HEK293 (cell line): ENCODE measurements around the gene RNASE8.

Experiments used
- CTCF ChIA-PET: fragments of 350-600 bp; formaldehyde crosslinking; extraction: SDS; loops from one replicate; lab custom pipeline; 2021; ENCODE audit warnings: antibody characterized with exemption; lab: Yijun Ruan, JAX
- POLR2A ChIA-PET: fragments of 300-600 bp; formaldehyde crosslinking; extraction: SDS; loops from one replicate; lab custom pipeline; 2020; ENCODE audit warnings: antibody characterized with exemption, inconsistent platforms; lab: Yijun Ruan, JAX
- H3K27ac ChIP-seq: fragments of 200-500 bp; sonication (Bioruptor generic); 2 replicates; pipeline ENCODE4 v1.5.1; 2014; ENCODE audit warnings: low read depth, low read length, control low read depth, inconsistent platforms; ENCODE audit errors: extremely low read depth
- H3K36me3 ChIP-seq, 2 experiments: fragments of 200-500 bp in 1 of 2; sonication (Bioruptor generic) in 1 of 2; 1 replicate in 1 of 2; 2 replicates in 1 of 2; pipeline ENCODE4 v1.5.1; 2014 to 2017; ENCODE audit warnings: inconsistent platforms in 2 of 2, low read length in 2 of 2; ENCODE audit not compliant: control insufficient read depth in 2 of 2, insufficient read depth in 1 of 2
- H3K4me1 ChIP-seq: fragments of 200-500 bp; sonication (Bioruptor generic); 2 replicates; pipeline ENCODE4 v1.5.1; 2014; ENCODE audit warnings: mild to moderate bottlenecking, low read length, inconsistent platforms; ENCODE audit not compliant: control insufficient read depth, insufficient read depth
- H3K4me3 ChIP-seq: 2 replicates; pipeline ENCODE4 v1.5.1; 2011; ENCODE audit warnings: low read depth, mild to moderate bottlenecking, control low read depth, low read length, moderate library complexity
- H3K9me3 ChIP-seq: fragments of 200-500 bp; sonication (Bioruptor generic); 2 replicates; pipeline ENCODE4 v1.5.1; 2014; ENCODE audit warnings: low read depth, low read length, inconsistent platforms; ENCODE audit not compliant: control insufficient read depth, insufficient read depth
- EGR2 ChIP-seq: fragments of 450-650 bp; formaldehyde crosslinking; IDR thresholded peaks from 2 replicates; pipeline ENCODE4 v1.5.1; 2016; ENCODE audit warnings: low read depth, missing biosample characterization, missing genetic modification characterization
- MEIS1 ChIP-seq: sonication (generic); formaldehyde crosslinking; IDR thresholded peaks from 2 replicates; pipeline ENCODE4 v1.8.1; 2022; ENCODE audit warnings: missing genetic modification reagents, mild to moderate bottlenecking, borderline replicate concordance
- PATZ1 ChIP-seq: fragments of 450-650 bp; formaldehyde crosslinking; IDR thresholded peaks from 2 replicates; pipeline ENCODE4 v1.5.1; 2016; ENCODE audit warnings: missing biosample characterization, missing genetic modification characterization
- RBAK ChIP-seq: fragments of 450-650 bp; formaldehyde crosslinking; IDR thresholded peaks from 2 replicates; pipeline ENCODE4 v1.5.1; 2016; ENCODE audit warnings: missing biosample characterization, missing genetic modification characterization
- SALL2 ChIP-seq: fragments of 450-650 bp; formaldehyde crosslinking; IDR thresholded peaks from 2 replicates; pipeline ENCODE4 v1.5.0; 2017; ENCODE audit warnings: missing biosample characterization, mild to moderate bottlenecking, missing genetic modification characterization, borderline replicate concordance
- ZBTB48 ChIP-seq: fragments of 450-650 bp; formaldehyde crosslinking; IDR thresholded peaks from 2 replicates; pipeline ENCODE4 v1.5.1; 2016; ENCODE audit warnings: missing biosample characterization, missing genetic modification characterization
- ZFP69B ChIP-seq: fragments of 450-650 bp; formaldehyde crosslinking; IDR thresholded peaks from 2 replicates; pipeline ENCODE4 v1.5.1; 2016; ENCODE audit warnings: missing biosample characterization, missing genetic modification characterization
- ZIC2 ChIP-seq: fragments of 450-650 bp; formaldehyde crosslinking; IDR thresholded peaks from 2 replicates; pipeline ENCODE4 v1.5.1; 2016; ENCODE audit warnings: missing biosample characterization, missing genetic modification characterization
- ZNF112 ChIP-seq: fragments of 450-650 bp; formaldehyde crosslinking; IDR thresholded peaks from 2 replicates; pipeline ENCODE4 v1.5.0; 2017; ENCODE audit warnings: missing biosample characterization, missing genetic modification characterization
- ZNF175 ChIP-seq: fragments of 450-650 bp; formaldehyde crosslinking; IDR thresholded peaks from 2 replicates; pipeline ENCODE4 v1.5.1; 2016; ENCODE audit warnings: missing biosample characterization, missing genetic modification characterization
- ZNF18 ChIP-seq: fragments of 450-650 bp; formaldehyde crosslinking; IDR thresholded peaks from 2 replicates; pipeline ENCODE4 v1.5.1; 2016; ENCODE audit warnings: missing biosample characterization, missing genetic modification characterization
- ZNF214 ChIP-seq: fragments of 450-650 bp; formaldehyde crosslinking; IDR thresholded peaks from 2 replicates; pipeline ENCODE4 v1.5.1; 2017; ENCODE audit warnings: missing biosample characterization, mild to moderate bottlenecking, missing genetic modification characterization, borderline replicate concordance
- ZNF221 ChIP-seq: fragments of 450-650 bp; formaldehyde crosslinking; IDR thresholded peaks from 2 replicates; pipeline ENCODE4 v1.5.1; 2017; ENCODE audit warnings: missing biosample characterization, missing genetic modification characterization, borderline replicate concordance
- ZNF23 ChIP-seq: fragments of 450-650 bp; formaldehyde crosslinking; IDR thresholded peaks from 2 replicates; pipeline ENCODE4 v1.5.1; 2016; ENCODE audit warnings: missing biosample characterization, missing genetic modification characterization, borderline replicate concordance
- ZNF341 ChIP-seq: fragments of 450-650 bp; formaldehyde crosslinking; IDR thresholded peaks from 2 replicates; pipeline ENCODE4; 2016; ENCODE audit warnings: low read depth, missing biosample characterization, missing genetic modification characterization
- ZNF398 ChIP-seq: fragments of 450-650 bp; formaldehyde crosslinking; IDR thresholded peaks from 2 replicates; pipeline ENCODE4 v1.5.1; 2017; ENCODE audit warnings: missing biosample characterization, missing genetic modification characterization
- ZNF48 ChIP-seq: fragments of 450-650 bp; formaldehyde crosslinking; IDR thresholded peaks from 2 replicates; pipeline ENCODE4 v1.5.1; 2016; ENCODE audit warnings: missing biosample characterization, missing genetic modification characterization
- ZNF510 ChIP-seq: fragments of 450-650 bp; formaldehyde crosslinking; IDR thresholded peaks from 2 replicates; pipeline ENCODE4 v1.5.1; 2018; ENCODE audit warnings: mild to moderate bottlenecking, missing genetic modification characterization, missing biosample characterization; ENCODE audit not compliant: insufficient replicate concordance
- ZNF548 ChIP-seq: fragments of 450-650 bp; formaldehyde crosslinking; IDR thresholded peaks from 2 replicates; pipeline ENCODE4 v1.5.1; 2016; ENCODE audit warnings: missing biosample characterization, missing genetic modification characterization
- ZNF549 ChIP-seq: fragments of 450-650 bp; IDR thresholded peaks from 2 replicates; pipeline ENCODE4 v1.5.1; 2018; ENCODE audit warnings: missing biosample characterization, missing genetic modification characterization, mild to moderate bottlenecking, inconsistent platforms, moderate library complexity
- ZNF560 ChIP-seq: fragments of 450-650 bp; formaldehyde crosslinking; IDR thresholded peaks from 2 replicates; pipeline ENCODE4 v1.5.1; 2017; ENCODE audit warnings: missing biosample characterization, missing genetic modification characterization, borderline replicate concordance
- ZNF610 ChIP-seq: fragments of 450-650 bp; formaldehyde crosslinking; IDR thresholded peaks from 2 replicates; pipeline ENCODE4 v1.5.1; 2016; ENCODE audit warnings: missing biosample characterization, missing genetic modification characterization, borderline replicate concordance
- ZNF624 ChIP-seq: fragments of 450-650 bp; formaldehyde crosslinking; IDR thresholded peaks from 2 replicates; pipeline ENCODE4 v1.5.1; 2017; ENCODE audit warnings: missing biosample characterization, missing genetic modification characterization
- ZNF658 ChIP-seq: fragments of 450-650 bp; formaldehyde crosslinking; IDR thresholded peaks from 2 replicates; pipeline ENCODE4; 2016; ENCODE audit warnings: missing biosample characterization, missing genetic modification characterization
- ZXDB ChIP-seq: fragments of 450-650 bp; formaldehyde crosslinking; IDR thresholded peaks from 2 replicates; pipeline ENCODE4 v1.5.1; 2016; ENCODE audit warnings: missing biosample characterization, missing genetic modification characterization

Gene RNASE8

GRCh38 chr14:21097636-21098075 lies 40.0 kb downstream of the RNASE8 start:
- POLR2A ChIA-PET, result interaction anchor here (1.4 to 2.9 kb wide), 3 partner anchors 10 to 34 kb away, joined by 3 to 18 read pairs (median 4); partner anchors contain the start of gene ARHGEF40
- H3K9me3 ChIP-seq, result no peaks in the 10 kb centered on the region
- peaks cover 20% of the 10 kb centered on the region for H3K4me1 ChIP-seq
- CTCF ChIA-PET, result interaction anchor here (0.6 to 6.9 kb wide), 5 partner anchors 9 to 231 kb away, joined by 3 to 136 read pairs (median 6); no protein-coding TSS in a partner anchor
- peak; percentile 20; the same call in 1 of the 2 replicates for TF ChIP-seq ZNF341
- no peak for TF ChIP-seq ZNF175 (tag by site-specific recombination)
- no peak for TF ChIP-seq ZNF658 (tag by site-specific recombination)
- no peak for TF ChIP-seq ZNF112 (tag by site-specific recombination)
- TF ChIP-seq ZNF610 (tag by site-specific recombination), result no peak
- peak; percentile 28; the same call in 1 of the 2 replicates for TF ChIP-seq ZNF398 (tag by site-specific recombination)
- no peak for TF ChIP-seq ZFP69B
- no peak for TF ChIP-seq RBAK (tag by site-specific recombination)
- TF ChIP-seq ZIC2 (tag by site-specific recombination), result no peak
- no peak for TF ChIP-seq ZNF23 (tag by site-specific recombination)
- no peak for TF ChIP-seq ZNF214 (tag by site-specific recombination)
- TF ChIP-seq ZNF549 (tag by site-specific recombination), result no peak
- no peak for TF ChIP-seq SALL2 (tag by site-specific recombination)
- TF ChIP-seq ZXDB (tag by site-specific recombination), result no peak
- TF ChIP-seq EGR2, result no peak
- TF ChIP-seq PATZ1 (tag by site-specific recombination), result 0 out of 2 replicates have a peak, but pooled peaks have one; percentile 11
- TF ChIP-seq ZNF221 (tag by site-specific recombination), result no peak
- TF ChIP-seq ZNF548 (tag by site-specific recombination), result no peak
- peak; percentile 8; the same call in 1 of the 2 replicates for TF ChIP-seq ZBTB48 (tag by site-specific recombination)
- TF ChIP-seq ZNF560 (tag by site-specific recombination), result no peak
- TF ChIP-seq ZNF624 (tag by site-specific recombination), result no peak
- no peak for TF ChIP-seq ZNF48
- TF ChIP-seq ZNF18, result no peak
- TF ChIP-seq ZNF510, result no peak
- no peak for TF ChIP-seq MEIS1 (CRISPR knock-in tag)
- peak overlapping the region; percentile 72 for H3K27ac ChIP-seq
- peaks cover 0 to 7% of the 10 kb centered on the region in 2 experiments; a peak in 1 of 3 replicates for H3K36me3 ChIP-seq
- H3K4me3 ChIP-seq, result peak overlapping the region; percentile 35
